AG09309 (cell line): ENCODE measurements around the gene SCYL1.
A peak's percentile ranks its signal among the peaks of the same experiment; 100 is the strongest.

Source experiments
- DNase-seq: peaks from one replicate; pipeline ENCODE4 v3.0.0-alpha.2; 2010; ENCODE audit warnings: low read depth
- H3K4me3 ChIP-seq: 2 replicates; pipeline ENCODE4 v1.5.1; 2011; ENCODE audit warnings: mild to moderate bottlenecking, low read depth, low read length, moderate library complexity; ENCODE audit not compliant: control insufficient read depth
- TF ChIP-seq, protein P1 (sequence below): IDR thresholded peaks from 2 replicates; pipeline ENCODE4 v1.5.1; 2011; ENCODE audit warnings: mild to moderate bottlenecking, low read depth, low read length, inconsistent platforms; ENCODE audit not compliant: insufficient read depth, control insufficient read depth; ENCODE audit errors: missing control alignments

Gene SCYL1

GRCh38 chr11:65565624-65566453, 41.0 kb downstream of the SCYL1 start:
- no peak overlapping the region for H3K4me3 ChIP-seq
- TF ChIP-seq, protein P1, sequence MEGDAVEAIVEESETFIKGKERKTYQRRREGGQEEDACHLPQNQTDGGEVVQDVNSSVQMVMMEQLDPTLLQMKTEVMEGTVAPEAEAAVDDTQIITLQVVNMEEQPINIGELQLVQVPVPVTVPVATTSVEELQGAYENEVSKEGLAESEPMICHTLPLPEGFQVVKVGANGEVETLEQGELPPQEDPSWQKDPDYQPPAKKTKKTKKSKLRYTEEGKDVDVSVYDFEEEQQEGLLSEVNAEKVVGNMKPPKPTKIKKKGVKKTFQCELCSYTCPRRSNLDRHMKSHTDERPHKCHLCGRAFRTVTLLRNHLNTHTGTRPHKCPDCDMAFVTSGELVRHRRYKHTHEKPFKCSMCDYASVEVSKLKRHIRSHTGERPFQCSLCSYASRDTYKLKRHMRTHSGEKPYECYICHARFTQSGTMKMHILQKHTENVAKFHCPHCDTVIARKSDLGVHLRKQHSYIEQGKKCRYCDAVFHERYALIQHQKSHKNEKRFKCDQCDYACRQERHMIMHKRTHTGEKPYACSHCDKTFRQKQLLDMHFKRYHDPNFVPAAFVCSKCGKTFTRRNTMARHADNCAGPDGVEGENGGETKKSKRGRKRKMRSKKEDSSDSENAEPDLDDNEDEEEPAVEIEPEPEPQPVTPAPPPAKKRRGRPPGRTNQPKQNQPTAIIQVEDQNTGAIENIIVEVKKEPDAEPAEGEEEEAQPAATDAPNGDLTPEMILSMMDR, result no peak
- no peak for DNase-seq

DNA sequence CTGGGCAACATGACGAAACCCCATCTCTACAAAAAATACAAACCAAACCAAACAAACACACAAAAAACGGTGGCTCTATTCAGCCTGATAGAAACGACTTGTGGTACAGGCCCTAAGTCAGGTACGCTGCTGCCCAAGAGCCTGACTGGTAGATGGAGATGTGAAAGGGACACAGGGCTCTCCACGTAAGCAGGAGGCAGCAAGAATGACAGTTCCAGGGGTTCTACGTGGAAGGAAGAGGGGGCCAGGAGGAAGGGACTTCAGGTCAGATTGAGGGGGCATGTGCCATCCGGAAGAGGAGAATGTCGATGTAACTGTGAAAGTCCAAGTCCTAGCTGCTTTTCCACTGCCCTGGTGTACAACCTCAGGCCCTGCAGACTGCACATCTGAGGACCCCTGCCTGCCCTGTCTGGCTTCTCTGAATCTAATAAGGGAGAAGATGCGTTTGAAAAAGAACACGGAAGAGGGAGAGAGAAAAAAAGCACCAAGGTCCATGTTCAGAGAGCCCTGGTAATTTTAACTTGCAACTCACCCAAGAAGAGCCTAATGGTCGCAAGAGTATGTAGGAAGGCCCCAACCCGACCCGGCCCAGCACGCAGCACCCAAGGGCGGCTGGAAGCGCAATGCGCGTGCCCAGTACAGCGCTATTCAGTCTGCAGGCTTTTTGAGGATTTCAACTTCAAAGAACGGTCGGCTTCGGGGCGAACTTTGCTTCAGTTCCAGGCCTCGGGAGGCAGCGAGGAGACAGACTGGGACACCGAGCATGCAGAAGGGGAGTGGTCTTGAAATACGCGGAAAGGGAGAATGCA, 44.5 kb downstream of the SCYL1 start:
- peak overlapping the region; percentile 96 for H3K4me3 ChIP-seq
- DNase-seq, result no peak
- TF ChIP-seq, protein P1, result no peak

GRCh38 chr11:65569973-65570918, 45.4 kb downstream of the SCYL1 start, which contains the start of gene ZNRD2:
TSS of gene ZNRD2 (plus strand) at chr11:65570477. CDS start at chr11:65570492, 15 bp downstream.
- TF ChIP-seq, protein P1, result peak; percentile 57
- DNase-seq, result peak; percentile 94

GRCh38 chr11:65571420-65571819, 46.5 kb downstream of the SCYL1 start:
- TF ChIP-seq, protein P1, result no peak
- peak overlapping the region; percentile 96 for H3K4me3 ChIP-seq
- no peak for DNase-seq

More at GRCh38 chr11:65569973-65570918, 45.4 kb downstream of the SCYL1 start, which contains the start of gene ZNRD2:
- peak within 1 kb of the TSS; percentile 96 for H3K4me3 ChIP-seq

- no peak for DNase-seq
- peak overlapping the region; percentile 96 for H3K4me3 ChIP-seq
- TF ChIP-seq, protein P1, result peak; percentile 46
These were observed 47.1 kb downstream of the SCYL1 start for GRCh38 chr11:65571940-65572339.

DNA sequence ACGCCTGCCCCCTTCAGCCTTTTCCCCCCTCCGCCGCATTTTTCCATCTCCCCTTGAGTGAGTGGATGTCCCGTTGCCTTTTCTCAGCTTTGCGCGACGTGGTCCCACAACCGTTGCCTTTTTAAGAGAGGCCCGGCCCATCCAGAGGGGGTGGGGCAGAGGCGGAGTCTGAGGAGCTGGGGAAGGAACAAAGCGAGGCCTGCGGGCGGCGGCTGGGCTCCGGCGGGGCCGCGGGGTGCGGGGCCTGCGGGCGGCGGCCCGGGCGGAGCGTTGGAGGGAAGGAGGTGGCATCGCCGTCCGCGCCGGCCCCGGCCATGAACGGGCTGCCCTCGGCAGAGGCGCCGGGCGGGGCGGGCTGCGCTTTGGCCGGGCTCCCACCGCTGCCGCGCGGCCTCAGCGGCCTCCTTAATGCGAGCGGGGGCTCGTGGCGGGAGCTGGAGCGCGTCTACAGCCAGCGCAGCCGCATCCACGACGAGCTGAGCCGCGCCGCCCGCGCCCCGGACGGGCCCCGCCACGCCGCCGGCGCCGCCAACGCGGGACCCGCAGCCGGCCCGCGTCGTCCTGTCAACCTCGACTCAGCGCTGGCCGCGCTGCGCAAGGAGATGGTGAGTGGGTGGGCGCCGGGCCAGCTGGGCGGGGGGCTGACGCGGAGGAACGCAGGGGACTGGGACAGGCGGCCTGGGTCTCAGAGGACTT, 47.6 kb downstream of the SCYL1 start, which contains the start of gene FAM89B:
FAM89B (plus strand) TSS at position 183 of the 696 bp plus-strand sequence; CDS start at position 315, 132 bp downstream.
- TF ChIP-seq, protein P1, result no peak
- DNase-seq, result no peak
- H3K4me3 ChIP-seq, result peak within 1 kb of the TSS; percentile 96
